AG04449 (cell line): ENCODE results near the gene GSG1.

ENCODE experiments used
- CTCF ChIA-PET: fragments of 350-600 bp; formaldehyde crosslinking; extraction: SDS; loops from one replicate; lab custom pipeline; 2021; ENCODE audit warnings: antibody characterized with exemption; lab: Yijun Ruan, JAX
- POLR2A ChIA-PET: fragments of 400-600, 350-600 bp; formaldehyde crosslinking; extraction: SDS; loops from one replicate; lab custom pipeline; 2020; ENCODE audit warnings: antibody characterized with exemption, inconsistent platforms; lab: Yijun Ruan, JAX
- DNase-seq: peaks from one replicate; pipeline ENCODE4 v3.0.0-alpha.2; 2010; ENCODE audit warnings: low read depth, low spot score
- H3K4me3 ChIP-seq: 2 replicates; pipeline ENCODE4 v1.5.1; 2011; ENCODE audit warnings: low read depth, mild to moderate bottlenecking, control low read depth, low read length
- TF ChIP-seq, protein P1 (sequence below): IDR thresholded peaks from one replicate; pipeline ENCODE4 v1.5.1; 2011; ENCODE audit warnings: mild to moderate bottlenecking, moderate library complexity, low read length, control low read depth, inconsistent platforms; ENCODE audit not compliant: insufficient read depth; ENCODE audit errors: missing control alignments

The GSG1 gene

GRCh38 chr12:13147688-13148484, 44.4 kb upstream of the GSG1 start:
- ChIA-PET POLR2A (no interaction called here), CTCF (no interaction called here)
- TF ChIP-seq, protein P1, sequence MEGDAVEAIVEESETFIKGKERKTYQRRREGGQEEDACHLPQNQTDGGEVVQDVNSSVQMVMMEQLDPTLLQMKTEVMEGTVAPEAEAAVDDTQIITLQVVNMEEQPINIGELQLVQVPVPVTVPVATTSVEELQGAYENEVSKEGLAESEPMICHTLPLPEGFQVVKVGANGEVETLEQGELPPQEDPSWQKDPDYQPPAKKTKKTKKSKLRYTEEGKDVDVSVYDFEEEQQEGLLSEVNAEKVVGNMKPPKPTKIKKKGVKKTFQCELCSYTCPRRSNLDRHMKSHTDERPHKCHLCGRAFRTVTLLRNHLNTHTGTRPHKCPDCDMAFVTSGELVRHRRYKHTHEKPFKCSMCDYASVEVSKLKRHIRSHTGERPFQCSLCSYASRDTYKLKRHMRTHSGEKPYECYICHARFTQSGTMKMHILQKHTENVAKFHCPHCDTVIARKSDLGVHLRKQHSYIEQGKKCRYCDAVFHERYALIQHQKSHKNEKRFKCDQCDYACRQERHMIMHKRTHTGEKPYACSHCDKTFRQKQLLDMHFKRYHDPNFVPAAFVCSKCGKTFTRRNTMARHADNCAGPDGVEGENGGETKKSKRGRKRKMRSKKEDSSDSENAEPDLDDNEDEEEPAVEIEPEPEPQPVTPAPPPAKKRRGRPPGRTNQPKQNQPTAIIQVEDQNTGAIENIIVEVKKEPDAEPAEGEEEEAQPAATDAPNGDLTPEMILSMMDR = no peak
- H3K4me3 ChIP-seq = no peak overlapping the region
- no peak for DNase-seq

GRCh38 chr12:13146336-13146938, 43.0 kb upstream of the GSG1 start:
- H3K4me3 ChIP-seq = no peak overlapping the region
- no peak for DNase-seq
- CTCF ChIA-PET = no interaction called here
- POLR2A ChIA-PET = no interaction called here
- TF ChIP-seq, protein P1 = no peak

- TF ChIP-seq, protein P1 = no peak
- no peak overlapping the region for H3K4me3 ChIP-seq
- DNase-seq = no peak
- ChIA-PET POLR2A (no interaction called here), CTCF (interaction anchor here (0.9 to 1.5 kb wide), 2 partner anchors 9 to 10 kb away, joined by 4 to 5 read pairs; no protein-coding TSS in a partner anchor)
Measured at GRCh38 chr12:13144266-13144828, 40.9 kb upstream of the GSG1 start.

GRCh38 chr12:13142747-13143146, 39.3 kb upstream of the GSG1 start:
- TF ChIP-seq, protein P1 = no peak
- ChIA-PET POLR2A (no interaction called here), CTCF (interaction anchor here (0.9 to 2.2 kb wide), 2 partner anchors 9 to 18 kb away, joined by 3 to 10 read pairs; no protein-coding TSS in a partner anchor)
- DNase-seq = no peak
- no peak overlapping the region for H3K4me3 ChIP-seq

- POLR2A ChIA-PET = no interaction called here
Measured at GRCh38 chr12:13141686-13142085, 38.2 kb upstream of the GSG1 start.

More at GRCh38 chr12:13141686-13142085, 38.2 kb upstream of the GSG1 start:
- no peak for DNase-seq
- TF ChIP-seq, protein P1 = no peak
- H3K4me3 ChIP-seq = no peak overlapping the region
- CTCF ChIA-PET = interaction anchor here (0.9 to 2.2 kb wide), 2 partner anchors 10 to 19 kb away, joined by 3 to 10 read pairs; no protein-coding TSS in a partner anchor
